Panc1 (cell line): Measurements from ENCODE around the gene RAB2B. TPM values are rescaled to one million over a fixed set of nuclear protein-coding genes. Genes with fewer than 3 reads are reported as not detected.

Experiments
- ATAC-seq: fragments of 200-7000 bp; cut with Tn5 transposase; 2 replicates; pipeline ENCODE4 v1.9.1; 2020; ENCODE audit warnings: mild to moderate bottlenecking, moderate library complexity
- BruUV-seq: library from RNA; stranded (reverse); fragments of 400-500 nt; replicated peaks from 2 replicates; lab custom pipeline; 2021; lab: Mats Ljungman, UMichigan
- CTCF ChIA-PET: fragments of 300-600 bp; sonication (Branson Sonifier 250); formaldehyde crosslinking; loops from one replicate; lab custom pipeline; 2022; ENCODE audit warnings: antibody characterized with exemption; lab: Charles Lee
- POLR2A ChIA-PET: fragments of 300-600 bp; sonication (Branson Sonifier 250); formaldehyde crosslinking; loops from one replicate; lab custom pipeline; 2022; ENCODE audit warnings: antibody characterized with exemption; lab: Charles Lee
- DNase-seq: peaks from one replicate; pipeline ENCODE4 v3.0.0-alpha.2; 2010; ENCODE audit warnings: low read depth, low spot score
- H3K27ac ChIP-seq: 2 replicates; pipeline ENCODE4 v1.5.1; 2011; ENCODE audit warnings: mild to moderate bottlenecking, low read length, inconsistent platforms
- H3K27me3 ChIP-seq: fragments of 200-500 bp; sonication (Bioruptor generic); 2 replicates; pipeline ENCODE4 v1.6.0; 2014; ENCODE audit warnings: low read length, inconsistent platforms; ENCODE audit not compliant: control insufficient read depth, insufficient read depth
- H3K36me3 ChIP-seq: fragments of 200-500 bp; sonication (Bioruptor generic); 2 replicates; pipeline ENCODE4 v1.5.1; 2014; ENCODE audit warnings: inconsistent platforms, mild to moderate bottlenecking, low read length, moderate library complexity; ENCODE audit not compliant: control insufficient read depth, insufficient read depth
- H3K4me1 ChIP-seq: 2 replicates; pipeline ENCODE4 v1.5.1; 2011; ENCODE audit warnings: inconsistent platforms, mild to moderate bottlenecking, low read length, moderate library complexity; ENCODE audit not compliant: control insufficient read depth, insufficient read depth
- H3K4me3 ChIP-seq, 2 experiments: 2 replicates each; pipeline ENCODE4 v1.5.1; 2011 to 2012; ENCODE audit warnings: low read depth in 2 of 2, low read length in 2 of 2, mild to moderate bottlenecking in 2 of 2, inconsistent platforms in 1 of 2, moderate library complexity in 1 of 2
- H3K9me3 ChIP-seq: fragments of 200-500 bp; sonication (Bioruptor generic); 2 replicates; pipeline ENCODE4 v1.5.1; 2014; ENCODE audit warnings: low read depth, mild to moderate bottlenecking, inconsistent platforms, low read length, moderate library complexity; ENCODE audit not compliant: control insufficient read depth, insufficient read depth
- POLR2AphosphoS5 ChIP-seq: IDR thresholded peaks from 2 replicates; pipeline ENCODE4 v1.6.1; 2012; ENCODE audit warnings: mild to moderate bottlenecking, low read depth, low read length, moderate library complexity
- SIN3A ChIP-seq: IDR thresholded peaks from 2 replicates; pipeline ENCODE4 v1.6.1; 2012; ENCODE audit warnings: low read depth, mild to moderate bottlenecking, low read length, moderate library complexity, borderline replicate concordance; ENCODE audit not compliant: insufficient read depth
- TCF7L2 ChIP-seq: IDR thresholded peaks from 2 replicates; pipeline ENCODE4 v1.6.1; 2011; ENCODE audit warnings: mild to moderate bottlenecking, low read depth, low read length, inconsistent platforms
- in situ Hi-C: cut with HindIII; loops from 2 replicates; pipeline ENCODE4 v1.10.0; 2016; ENCODE audit warnings: low sequenced_read_pairs, low pct_unique_long_range_greater_than_20kb
- intact Hi-C: fragments of 100-400 bp; cut with micrococcal nuclease; formaldehyde crosslinking; loops from one replicate; pipeline ENCODE4 v1.10.0; 2022; ENCODE audit not compliant: unreplicated experiment
- total RNA-seq: library from RNA; stranded (reverse); gene quantifications from one replicate; pipeline ENCODE4 v1.2.1, GENCODE V29; 2021; ENCODE audit not compliant: unreplicated experiment
- TF ChIP-seq, protein P1 (sequence below): fragments of 450-650 bp; IDR thresholded peaks from 2 replicates; pipeline ENCODE4 v1.5.1; 2017; ENCODE audit warnings: mild to moderate bottlenecking
- TF ChIP-seq, protein P2 (sequence below), 2 experiments: IDR thresholded peaks; 2 replicates each; pipeline ENCODE4 v1.6.1; 2011 to 2012; ENCODE audit warnings: low read depth in 2 of 2, control low read depth in 1 of 2, low read length in 1 of 2, mild to moderate bottlenecking in 1 of 2, moderate library complexity in 1 of 2; ENCODE audit not compliant: insufficient read depth in 1 of 2

RAB2B gene
- total RNA-seq, 1 experiment from 2014 or later = 17.0 TPM

DNA sequence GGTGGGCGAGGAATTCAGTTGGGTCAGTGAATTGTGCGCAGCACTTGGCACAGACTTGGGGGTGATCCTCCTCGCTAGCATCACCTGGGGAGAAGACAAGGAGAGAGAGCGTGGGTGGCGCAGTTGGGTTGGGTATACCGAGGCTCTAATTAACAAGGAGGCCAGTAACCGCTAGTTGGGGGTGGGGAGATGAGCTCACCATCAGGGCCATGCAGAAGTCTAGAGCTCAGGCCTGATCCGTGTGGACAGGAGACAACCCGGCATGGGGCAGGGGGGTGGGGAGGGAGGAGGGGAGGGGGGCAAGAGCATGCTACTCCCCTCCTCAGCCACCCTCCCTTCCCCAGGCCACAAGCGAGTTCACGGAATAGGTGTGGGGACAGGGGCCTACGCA lies 48.8 kb upstream of the RAB2B start:
- Histone ChIP-seq H3K9me3 (no peaks in the 10 kb centered on the region), H3K27ac (no peak overlapping the region), H3K4me3 (peak overlapping the region; percentile 48 to 53; a peak in 3 of 4 replicates), H3K36me3 (no peaks in the 10 kb centered on the region), H3K4me1 (no peaks in the 10 kb centered on the region), H3K27me3 (no peaks in the 10 kb centered on the region)
- intact Hi-C loops = no loop called here
- peak; percentile 50; the same call in 1 of the 2 replicates for ATAC-seq
- TF ChIP-seq, protein P1, sequence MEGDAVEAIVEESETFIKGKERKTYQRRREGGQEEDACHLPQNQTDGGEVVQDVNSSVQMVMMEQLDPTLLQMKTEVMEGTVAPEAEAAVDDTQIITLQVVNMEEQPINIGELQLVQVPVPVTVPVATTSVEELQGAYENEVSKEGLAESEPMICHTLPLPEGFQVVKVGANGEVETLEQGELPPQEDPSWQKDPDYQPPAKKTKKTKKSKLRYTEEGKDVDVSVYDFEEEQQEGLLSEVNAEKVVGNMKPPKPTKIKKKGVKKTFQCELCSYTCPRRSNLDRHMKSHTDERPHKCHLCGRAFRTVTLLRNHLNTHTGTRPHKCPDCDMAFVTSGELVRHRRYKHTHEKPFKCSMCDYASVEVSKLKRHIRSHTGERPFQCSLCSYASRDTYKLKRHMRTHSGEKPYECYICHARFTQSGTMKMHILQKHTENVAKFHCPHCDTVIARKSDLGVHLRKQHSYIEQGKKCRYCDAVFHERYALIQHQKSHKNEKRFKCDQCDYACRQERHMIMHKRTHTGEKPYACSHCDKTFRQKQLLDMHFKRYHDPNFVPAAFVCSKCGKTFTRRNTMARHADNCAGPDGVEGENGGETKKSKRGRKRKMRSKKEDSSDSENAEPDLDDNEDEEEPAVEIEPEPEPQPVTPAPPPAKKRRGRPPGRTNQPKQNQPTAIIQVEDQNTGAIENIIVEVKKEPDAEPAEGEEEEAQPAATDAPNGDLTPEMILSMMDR = no peak
- TF ChIP-seq, protein P2, sequence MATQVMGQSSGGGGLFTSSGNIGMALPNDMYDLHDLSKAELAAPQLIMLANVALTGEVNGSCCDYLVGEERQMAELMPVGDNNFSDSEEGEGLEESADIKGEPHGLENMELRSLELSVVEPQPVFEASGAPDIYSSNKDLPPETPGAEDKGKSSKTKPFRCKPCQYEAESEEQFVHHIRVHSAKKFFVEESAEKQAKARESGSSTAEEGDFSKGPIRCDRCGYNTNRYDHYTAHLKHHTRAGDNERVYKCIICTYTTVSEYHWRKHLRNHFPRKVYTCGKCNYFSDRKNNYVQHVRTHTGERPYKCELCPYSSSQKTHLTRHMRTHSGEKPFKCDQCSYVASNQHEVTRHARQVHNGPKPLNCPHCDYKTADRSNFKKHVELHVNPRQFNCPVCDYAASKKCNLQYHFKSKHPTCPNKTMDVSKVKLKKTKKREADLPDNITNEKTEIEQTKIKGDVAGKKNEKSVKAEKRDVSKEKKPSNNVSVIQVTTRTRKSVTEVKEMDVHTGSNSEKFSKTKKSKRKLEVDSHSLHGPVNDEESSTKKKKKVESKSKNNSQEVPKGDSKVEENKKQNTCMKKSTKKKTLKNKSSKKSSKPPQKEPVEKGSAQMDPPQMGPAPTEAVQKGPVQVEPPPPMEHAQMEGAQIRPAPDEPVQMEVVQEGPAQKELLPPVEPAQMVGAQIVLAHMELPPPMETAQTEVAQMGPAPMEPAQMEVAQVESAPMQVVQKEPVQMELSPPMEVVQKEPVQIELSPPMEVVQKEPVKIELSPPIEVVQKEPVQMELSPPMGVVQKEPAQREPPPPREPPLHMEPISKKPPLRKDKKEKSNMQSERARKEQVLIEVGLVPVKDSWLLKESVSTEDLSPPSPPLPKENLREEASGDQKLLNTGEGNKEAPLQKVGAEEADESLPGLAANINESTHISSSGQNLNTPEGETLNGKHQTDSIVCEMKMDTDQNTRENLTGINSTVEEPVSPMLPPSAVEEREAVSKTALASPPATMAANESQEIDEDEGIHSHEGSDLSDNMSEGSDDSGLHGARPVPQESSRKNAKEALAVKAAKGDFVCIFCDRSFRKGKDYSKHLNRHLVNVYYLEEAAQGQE (IDR thresholded peaks at IDR 0.05; ENCODE audit: insufficient read depth in 1 of 2, low read depth in 2 of 2, low read length in 1 of 2) = no peak
- no peak for TF ChIP-seq SIN3A
- TF ChIP-seq TCF7L2 = no peak
- no peak for TF ChIP-seq POLR2AphosphoS5
- ChIA-PET CTCF (interaction anchor here (1.1 kb wide), 1 partner anchor 100 kb away, joined by 4 read pairs; no protein-coding TSS in a partner anchor), POLR2A (interaction anchor here (0.7 kb wide), 1 partner anchor 407 kb away, joined by 16 read pairs; no protein-coding TSS in a partner anchor)
- in situ Hi-C loops = no loop called here
- BruUV-seq = no TSS peak
- no peak for DNase-seq

DNA sequence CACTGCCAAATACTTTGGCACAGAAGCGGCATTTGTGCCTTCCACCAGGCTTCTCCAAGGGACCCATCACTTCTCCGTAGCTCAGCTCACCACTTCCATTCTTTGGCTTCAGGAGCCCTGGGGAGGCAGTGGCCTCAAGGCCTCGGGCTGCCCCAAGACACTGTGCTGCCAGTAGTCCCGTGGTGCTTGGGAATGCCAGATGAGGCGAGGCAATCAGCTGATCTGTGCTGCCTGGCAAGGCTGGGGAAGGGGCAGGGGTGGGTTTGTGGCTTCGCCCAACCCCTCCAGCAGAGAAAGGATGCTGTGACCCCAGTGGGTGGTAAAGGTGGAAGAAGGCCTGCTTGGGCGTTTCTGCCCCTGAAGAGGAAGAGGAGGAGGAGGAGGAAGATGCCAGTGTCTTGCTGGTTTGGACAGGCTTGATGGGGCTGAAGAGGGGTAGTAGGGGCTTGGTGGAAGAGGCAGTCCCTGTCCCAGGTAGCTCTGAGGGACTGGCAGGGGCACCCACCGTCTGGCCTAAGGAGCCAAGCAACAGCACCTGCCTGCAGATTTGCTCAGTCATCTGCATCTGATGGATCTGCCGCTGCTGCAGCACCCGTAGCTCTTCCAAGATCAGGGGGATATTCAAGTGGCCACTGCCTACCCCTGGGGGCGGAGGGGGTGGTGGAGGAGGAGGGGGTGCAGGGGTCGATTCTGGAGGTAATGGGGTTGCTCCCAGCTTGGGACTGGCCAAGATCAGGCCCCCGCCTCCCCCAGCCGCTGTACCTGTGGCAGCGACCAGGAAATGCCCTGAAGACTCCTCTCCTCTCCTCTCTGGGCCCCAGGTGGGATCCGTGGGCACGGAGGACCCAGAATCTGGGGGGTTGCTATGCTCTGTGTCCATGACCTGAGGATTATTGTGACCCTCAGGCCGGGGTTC lies 48.1 kb upstream of the RAB2B start:
- ChIA-PET CTCF (no interaction called here), POLR2A (no interaction called here)
- TF ChIP-seq TCF7L2 (no peak), POLR2AphosphoS5 (no peak), SIN3A (no peak)
- TF ChIP-seq, protein P1 = no peak
- TF ChIP-seq, protein P2 (IDR thresholded peaks at IDR 0.05; ENCODE audit: insufficient read depth in 1 of 2, low read depth in 2 of 2, low read length in 1 of 2) = no peak
- no TSS peak for BruUV-seq
- Histone ChIP-seq H3K36me3 (no peaks in the 10 kb centered on the region), H3K27ac (no peak overlapping the region), H3K9me3 (no peaks in the 10 kb centered on the region), H3K4me3 (peak overlapping the region in 1 of 2 experiments; percentile 48; a peak in 1 of 4 replicates), H3K27me3 (no peaks in the 10 kb centered on the region), H3K4me1 (no peaks in the 10 kb centered on the region)
- in situ Hi-C loops (no loop called here), intact Hi-C loops (no loop called here)
- no peak for DNase-seq
- ATAC-seq = no peak
